Umbilical cord (tissue), 2 donors: ENCODE data around the gene ITIH5. TPM values are rescaled to one million over a fixed set of nuclear protein-coding genes. Genes with fewer than 3 reads are reported as not detected.

Source experiments
- DNase-seq: peaks from one replicate; pipeline ENCODE4 v3.0.0-alpha.2; 2015; ENCODE audit warnings: low spot score
- total RNA-seq: library from RNA; depleted of rRNA; stranded (reverse); fragments of >200 nt; gene quantifications from one replicate; pipeline ENCODE4 v1.2.3, GENCODE V29; 2014; ENCODE audit warnings: low replicate concordance; ENCODE audit not compliant: insufficient read depth

ITIH5 gene
- total RNA-seq, 1 donor from 2014 or later, result 72.5 TPM

DNA sequence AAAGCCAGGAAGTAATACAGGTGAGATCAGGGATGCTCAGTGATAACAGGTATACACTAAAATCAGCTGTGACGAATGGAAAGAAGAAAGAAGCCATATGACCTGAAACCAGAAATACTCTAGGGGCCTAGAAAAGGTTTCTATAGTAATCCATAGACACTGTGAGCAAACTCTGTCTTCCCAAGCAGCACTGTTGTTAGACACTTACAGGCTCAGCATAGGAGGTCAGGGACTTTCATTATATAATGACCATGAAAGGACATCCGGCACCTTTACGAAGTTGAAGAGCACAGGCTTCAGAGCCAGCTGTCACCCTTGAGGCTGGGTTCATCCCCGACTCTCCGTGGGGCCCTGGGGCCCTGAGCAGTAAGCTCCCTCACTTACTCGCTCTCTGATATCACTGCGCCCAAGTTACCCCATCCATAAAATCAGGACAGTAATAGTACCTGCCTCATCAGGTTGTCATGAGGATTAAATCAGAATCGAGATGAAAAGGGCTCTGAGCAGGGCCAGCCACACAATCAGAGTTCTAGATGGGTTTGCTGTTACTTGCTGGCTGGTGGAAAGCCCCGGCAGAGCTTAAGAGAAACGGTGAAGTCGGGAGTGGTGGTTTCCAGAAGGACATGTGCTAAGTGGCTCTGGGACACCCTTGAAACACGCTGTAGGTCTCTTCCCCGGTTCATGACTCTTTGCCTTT, 79.5 kb downstream of the ITIH5 start:
- DNase-seq, result no peak

DNA sequence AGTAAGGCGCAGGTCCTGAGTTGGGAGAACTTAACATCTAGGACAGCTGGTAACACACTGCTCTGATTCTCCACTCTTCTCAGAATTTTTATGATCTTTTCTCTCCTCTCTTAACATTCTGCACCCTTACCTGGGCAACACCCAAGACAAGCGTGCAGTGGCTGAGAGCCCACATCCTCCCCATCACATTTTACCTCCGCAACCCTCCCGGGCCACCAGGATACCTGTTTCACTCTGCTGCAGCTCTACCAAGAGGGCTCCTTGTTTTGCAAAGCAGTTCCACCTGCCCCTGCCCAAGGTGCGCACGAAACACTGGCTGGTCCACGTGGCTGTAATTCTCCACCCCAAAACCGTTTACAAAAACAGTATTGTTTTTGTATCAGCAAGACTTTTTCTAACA, 81.5 kb downstream of the ITIH5 start:
- DNase-seq, result no peak

DNA sequence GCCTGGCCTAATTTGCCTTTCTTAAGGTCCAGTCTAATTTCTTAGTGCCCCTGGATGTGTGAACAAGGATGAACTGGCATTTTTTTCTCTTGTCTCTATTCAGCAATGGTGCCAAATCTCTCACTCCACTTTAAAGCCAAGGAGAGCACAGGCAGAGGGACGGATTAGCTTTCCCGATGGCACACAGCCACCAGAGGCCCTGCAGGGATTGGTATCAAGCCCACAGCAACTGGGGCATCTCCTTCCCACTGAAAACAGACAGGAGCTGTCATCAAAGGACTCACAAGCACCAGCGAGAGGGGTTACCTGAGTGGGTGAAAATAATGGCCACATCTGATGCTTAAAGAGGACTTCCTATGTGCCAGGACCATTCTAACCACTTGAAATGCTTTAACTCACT, 83.1 kb downstream of the ITIH5 start:
- DNase-seq, result no peak

DNA sequence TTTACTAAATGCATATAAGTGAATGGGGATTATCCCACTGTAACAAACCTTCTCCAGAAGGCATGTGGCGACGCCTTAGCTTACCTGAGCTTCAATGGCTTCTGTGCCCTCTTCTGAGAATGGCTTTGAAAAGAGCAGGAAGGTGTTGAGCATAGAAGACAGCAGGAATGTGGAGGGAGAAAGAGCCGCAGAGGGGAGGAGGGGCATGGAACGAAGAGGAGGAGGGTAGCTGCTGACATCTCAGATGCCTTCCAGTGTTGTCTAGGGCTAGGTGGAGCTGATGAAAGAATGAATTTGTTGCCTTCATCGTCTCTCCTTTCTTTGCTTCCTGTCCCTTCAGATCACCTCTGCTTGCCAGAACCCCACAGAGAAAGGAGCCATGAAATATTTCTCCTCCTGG, 86.2 kb downstream of the ITIH5 start:
- no peak for DNase-seq

DNA sequence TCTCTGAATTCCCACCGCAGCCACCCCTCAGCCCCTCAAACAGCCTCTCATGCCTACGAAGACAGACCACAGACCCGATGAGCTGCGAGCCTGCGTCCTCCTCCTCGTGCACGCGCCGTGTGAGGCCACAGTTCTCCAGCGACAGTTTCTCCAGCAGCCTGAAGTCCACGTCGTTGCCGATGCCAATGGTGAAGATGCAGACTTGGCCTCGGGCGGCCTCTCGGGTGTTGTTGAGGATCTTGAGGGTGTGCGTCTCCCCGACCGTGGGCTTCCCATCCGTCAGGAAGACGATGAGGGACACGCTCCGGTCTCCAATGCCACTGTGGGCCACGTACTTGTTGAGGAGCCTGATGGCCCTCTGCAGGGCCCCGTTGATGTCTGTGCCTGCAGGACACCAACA, 87.1 kb downstream of the ITIH5 start:
- no peak for DNase-seq

DNA sequence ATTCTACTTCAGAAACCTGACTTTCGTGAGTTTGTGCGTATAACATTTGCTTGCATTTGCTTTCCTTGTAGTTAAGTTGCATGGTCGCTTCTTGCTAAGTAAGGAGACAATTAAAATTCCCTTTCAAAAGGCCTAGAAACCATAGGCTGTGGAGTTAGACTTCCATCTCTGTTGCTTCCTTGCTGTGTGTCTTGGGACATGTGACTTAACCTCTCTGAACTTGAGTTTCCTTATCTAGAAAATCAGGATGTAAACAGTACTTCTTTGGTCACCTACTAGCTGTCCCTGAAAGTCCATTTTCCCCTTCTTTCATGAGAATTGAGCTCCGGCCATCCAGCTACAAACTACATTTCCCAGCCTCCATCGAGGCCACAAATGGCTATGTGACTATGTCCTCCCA, 89.2 kb downstream of the ITIH5 start:
- DNase-seq, result no peak

DNA sequence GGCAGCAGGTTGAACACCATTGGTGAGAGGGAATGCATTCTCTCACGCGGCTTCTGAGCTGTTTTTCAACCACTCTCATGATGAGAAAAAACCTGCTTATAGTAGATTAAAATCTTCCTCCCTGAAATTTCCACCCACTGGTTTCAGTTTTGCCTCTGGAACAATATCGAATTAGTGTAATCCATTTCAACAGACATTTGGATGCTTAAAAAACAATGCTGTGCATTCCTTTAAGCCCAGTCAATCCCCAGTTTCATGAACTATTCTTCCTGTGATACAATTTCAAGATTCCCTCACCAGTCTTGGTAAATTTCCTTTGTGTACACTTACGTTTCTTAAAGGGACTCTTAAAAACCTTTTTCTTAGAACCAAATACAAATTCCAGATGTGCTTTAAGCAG, 89.6 kb downstream of the ITIH5 start:
- DNase-seq, result no peak

DNA sequence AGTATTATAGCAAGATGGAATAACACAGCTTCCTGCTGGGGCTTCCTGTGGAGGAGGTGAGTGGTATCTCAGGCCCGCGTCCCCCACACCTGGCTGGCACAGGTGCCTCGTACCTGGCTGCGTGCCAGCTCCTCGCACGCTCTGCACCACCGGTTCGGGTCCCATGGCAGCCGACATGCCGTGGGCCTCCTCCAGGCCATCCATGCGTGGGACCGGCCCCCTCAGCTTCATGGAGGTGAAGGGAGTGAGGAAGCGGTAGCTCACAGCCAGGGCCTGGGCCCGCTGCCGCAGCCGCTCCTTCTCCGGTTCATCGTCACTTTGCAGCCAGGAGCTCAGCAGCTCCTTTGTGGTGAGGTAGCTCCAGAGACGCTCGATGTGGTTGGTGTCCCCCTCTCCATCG, 90.4 kb downstream of the ITIH5 start:
- no peak for DNase-seq

DNA sequence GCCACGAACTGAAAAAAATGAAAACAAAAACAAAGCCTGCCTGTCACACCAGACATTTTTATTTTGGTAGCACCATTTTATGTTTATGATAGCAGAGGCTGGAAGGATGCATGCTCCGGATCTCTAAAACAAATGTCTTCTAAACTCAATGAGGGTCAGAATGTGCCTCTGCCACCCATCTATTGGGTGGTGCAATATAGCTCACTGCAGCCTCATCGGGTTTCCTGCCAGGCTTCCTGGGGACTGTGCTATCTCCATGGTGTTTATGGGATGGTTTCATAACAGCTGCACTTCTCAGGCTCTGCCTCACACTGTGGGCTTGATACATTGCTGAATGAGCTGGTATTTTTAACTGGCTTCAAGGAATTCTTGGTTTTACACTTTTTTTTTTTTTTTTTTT, 94.4 kb downstream of the ITIH5 start:
- peak; percentile 82 for DNase-seq

DNA sequence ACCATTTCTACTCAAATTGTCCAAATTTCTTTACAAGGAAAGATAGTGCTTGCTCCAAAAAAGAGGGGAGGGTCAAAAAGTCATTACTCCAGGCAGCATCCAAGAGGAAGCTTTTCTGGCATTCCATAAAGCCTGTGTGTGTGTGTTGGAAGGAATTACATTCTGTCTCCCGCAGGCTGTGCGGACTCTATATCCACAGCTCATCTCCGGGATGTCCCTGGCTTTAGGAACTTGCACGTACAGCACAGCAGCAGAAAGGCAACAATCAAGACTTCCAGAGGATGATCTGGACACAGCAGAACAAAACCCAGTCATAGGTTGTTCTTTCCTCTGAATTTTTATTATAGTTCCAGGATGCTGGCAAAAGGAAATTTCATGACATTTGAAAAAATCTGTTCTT, 94.8 kb downstream of the ITIH5 start:
- DNase-seq, result peak; percentile 93

DNA sequence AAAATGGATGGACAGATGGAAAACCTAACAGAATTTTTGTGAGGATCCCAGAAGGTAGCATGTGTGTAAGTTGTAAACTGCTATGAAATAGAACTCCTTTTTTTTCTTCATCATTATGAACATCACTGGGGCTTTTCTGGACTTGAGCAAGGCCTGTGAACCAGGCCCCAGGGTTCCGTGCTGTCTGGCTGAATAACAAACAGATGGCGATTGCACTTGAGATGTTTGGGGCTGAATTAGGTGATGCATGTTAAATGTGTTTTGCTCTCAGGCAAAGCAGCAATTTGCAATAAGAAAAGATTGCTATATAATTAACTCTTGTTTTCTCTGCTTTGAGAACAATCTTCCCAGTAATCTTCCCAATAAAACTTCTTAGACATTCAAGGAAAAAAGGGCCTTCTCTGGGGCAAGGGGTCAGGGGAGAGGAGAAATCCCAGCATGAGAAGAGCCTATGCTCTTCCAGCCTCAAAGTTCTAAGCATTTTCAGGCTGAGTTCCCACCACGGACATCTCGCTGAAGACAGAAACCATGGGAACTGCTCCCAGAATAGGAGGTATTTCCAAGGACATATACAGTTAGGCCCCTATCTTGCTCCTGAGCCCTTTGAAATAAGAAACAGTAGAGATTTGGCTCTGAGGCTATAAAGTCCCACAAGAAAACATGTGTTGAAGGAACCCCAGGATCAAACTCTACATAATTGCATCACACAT, 98.7 kb downstream of the ITIH5 start:
- DNase-seq, result peak; percentile 59

DNA sequence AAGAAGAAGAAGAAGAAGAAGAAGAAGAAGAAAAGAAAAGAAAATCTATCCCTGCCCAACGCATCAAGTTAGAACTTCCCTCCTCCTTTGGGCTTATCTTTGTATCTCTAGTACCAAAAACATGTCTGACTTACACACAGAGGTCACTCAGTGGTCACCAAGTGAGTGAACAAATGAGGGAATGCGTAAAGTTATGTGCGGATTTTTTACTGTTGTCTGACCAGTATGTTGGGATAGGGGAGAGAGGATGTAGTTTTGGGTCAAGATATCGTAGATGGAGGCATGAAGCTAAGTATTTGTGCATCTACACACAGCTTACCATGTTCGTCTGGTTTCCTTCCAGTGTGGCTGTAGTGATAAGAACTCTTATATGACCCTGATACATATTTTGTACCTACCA, 99.9 kb downstream of the ITIH5 start:
- DNase-seq, result no peak

DNA sequence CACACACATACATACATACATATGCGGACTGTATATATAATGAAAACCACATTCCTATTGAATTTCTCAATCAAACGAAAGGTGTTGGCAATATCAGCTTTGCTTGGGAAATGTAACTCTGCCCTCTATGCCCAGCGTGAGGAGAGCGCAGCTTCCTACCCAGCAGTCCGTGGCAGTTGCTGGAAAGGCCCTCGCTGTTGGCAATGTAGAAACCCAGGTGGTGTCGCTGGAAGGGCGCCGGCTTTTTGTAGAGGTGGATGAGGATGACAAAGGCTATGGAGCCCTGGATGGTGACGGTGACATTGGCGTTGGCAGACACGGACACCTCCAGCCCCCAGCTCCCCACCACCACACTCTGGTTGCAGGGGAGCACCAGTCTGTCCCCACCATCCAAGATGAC, 100.9 kb downstream of the ITIH5 start:
- no peak for DNase-seq

DNA sequence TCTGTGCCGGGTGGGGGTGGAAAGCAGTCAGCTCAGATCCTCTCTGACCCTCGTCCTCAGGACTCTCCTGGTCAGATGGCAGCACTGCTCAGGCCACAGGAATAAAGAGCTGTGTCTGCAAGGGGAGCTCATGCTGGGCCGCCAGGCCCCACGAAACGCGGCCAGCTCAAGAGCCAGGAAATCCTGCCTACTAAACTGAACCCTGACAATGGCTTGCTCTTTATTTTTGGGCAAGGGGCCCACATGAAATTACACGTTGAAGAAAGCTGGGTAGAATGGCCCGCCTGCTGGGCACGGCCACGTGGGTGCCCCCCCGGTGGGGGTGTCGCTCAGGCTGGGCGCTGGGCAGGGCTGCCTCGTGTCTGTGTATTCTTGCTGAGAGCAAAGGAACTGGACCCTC, 103.0 kb downstream of the ITIH5 start:
- DNase-seq, result no peak

DNA sequence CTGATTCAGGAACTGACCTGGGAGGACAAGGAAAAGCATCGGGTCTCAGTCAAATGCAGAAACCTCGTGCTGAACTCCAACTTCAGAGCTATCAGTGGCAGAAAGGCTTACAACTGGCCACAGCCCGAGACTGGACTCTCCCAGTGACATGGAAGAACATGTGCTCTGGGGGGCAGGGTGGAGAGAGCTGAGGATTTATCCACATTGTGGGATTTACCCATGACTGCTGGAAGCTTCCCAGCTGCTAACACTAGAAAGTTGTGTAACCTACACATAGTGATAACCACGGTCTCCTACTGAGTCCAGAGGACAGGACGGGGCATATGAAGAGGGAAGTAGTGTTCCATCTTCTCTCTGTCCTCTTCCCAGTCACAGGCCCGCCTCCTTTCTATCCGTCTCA, 103.4 kb downstream of the ITIH5 start:
- peak; percentile 97 for DNase-seq

DNA sequence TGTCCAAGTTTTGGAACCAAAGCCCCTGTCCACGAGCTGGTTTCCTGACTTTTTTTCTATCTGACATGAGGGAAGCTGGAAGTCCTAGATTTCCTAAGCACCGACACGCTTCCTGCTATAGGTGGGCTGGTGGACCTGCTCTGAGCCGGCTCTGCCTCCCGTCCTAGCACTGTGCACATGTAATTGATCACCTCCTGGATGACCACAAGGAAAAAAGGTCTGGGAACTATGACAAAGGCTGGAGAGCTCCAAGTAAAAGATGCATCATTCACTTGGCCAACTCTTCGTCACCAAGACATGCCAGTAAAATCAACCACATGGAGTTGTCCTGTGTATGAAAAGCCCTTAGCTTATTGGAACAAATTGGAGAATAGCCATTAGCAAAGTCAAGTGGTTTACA, 104.8 kb downstream of the ITIH5 start:
- DNase-seq, result no peak

DNA sequence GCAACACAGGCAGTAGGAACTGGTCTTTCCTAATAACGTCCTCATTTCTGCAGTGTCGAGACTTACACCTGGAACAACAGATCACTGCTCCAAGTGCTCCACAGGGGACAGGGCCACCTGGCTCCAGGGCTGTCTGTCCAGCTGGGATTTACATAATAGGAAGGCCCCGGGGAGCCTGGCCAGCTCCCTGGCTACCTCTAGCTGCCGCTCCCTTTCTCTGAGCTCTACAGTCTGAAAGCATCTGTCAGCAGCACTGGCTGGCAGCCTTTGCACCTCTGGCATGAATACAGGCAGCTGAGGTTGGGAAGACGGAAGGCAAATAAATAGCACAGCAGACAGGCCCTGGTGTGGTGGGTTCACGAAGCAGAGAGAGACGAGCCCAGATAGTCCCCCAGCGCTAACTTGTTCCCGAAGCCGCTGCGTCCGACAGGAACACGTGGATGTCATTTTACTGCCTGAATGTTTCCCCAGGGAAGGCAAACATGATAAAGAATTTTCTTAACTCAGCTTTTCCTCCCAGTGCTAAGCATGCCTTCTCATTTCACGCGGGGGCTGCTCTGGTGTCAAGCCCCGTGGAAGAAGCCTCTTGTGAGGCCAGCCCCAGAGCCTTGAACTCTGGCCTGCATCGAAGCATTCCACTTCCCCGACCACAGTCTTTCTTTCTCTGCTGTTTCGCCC, 105.4 kb downstream of the ITIH5 start:
- DNase-seq, result peak; percentile 80

DNA sequence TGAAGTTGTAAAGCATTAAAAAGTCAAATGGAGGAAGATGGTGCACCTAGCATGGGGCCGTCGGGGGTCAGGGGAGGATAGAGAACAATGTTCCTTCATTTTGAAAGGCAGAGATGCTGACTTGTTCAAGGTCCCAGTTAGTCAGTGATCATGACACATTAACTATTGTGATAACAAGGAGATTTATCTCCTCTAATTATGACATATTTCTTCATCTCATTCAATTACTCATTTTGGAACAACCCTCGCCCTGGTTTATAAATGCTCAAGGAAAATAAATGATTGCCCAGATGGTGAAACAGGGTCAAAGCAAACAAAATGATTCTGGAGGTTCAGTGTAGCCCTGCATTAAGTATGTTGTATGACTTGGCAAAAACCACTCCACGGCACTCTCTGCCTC, 106.2 kb downstream of the ITIH5 start:
- no peak for DNase-seq

DNA sequence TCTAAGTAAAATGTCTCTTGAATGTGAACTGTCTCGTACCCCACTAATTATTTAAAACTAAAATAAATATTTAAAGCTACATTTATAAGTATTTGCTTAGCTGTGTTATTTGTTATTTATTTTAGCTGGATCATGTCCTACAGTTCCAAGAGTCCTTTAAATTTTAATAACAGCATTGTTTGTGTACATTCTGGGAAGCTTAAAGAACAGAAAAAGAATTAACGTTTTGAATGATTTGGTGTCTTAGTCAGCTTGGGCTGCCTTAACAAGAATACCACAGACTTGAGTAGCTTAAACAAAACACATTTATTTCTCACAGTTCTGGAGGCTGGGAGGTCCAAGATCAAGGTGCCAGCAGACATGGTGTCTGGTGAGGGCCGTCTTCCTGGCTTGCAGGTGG, 107.4 kb downstream of the ITIH5 start:
- no peak for DNase-seq

DNA sequence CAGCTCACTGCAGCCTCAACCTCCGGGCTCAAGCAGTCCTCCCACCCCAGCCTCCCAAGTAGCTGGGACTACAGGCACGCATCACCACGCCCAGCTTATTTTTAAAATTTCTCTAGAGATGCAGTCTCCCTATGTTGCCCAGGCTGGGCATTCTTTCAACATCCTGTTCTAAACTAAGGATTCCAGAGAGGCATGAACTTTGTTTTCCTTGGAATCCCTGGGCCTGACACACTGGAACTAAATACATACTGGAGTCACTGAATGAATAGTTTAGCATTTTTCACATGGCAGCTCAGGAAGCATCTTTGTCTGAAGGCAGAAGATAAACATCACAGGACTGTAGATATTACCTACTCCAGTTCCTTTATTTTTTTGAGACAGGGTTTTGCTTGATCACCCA, 108.7 kb downstream of the ITIH5 start:
- no peak for DNase-seq

DNA sequence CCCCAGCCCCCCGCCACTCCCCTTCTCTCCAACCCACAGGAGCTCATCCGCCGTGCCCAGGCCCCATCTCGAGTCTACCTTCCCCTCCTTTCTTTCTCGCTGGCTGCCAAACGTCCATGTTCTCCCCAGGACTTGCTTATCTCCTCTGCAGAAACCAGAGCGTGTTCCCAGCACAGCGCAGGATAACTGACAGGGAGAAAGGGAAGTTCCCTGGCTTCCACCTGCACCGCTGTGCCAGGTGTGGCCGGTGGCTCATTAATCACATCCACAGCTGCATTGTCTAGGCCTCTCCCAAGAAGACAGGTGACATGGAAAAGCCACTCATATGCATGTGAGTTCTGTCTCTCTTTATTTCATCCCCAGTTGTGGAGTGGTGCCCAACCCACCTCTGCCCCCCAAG, 113.2 kb downstream of the ITIH5 start:
- DNase-seq, result no peak

DNA sequence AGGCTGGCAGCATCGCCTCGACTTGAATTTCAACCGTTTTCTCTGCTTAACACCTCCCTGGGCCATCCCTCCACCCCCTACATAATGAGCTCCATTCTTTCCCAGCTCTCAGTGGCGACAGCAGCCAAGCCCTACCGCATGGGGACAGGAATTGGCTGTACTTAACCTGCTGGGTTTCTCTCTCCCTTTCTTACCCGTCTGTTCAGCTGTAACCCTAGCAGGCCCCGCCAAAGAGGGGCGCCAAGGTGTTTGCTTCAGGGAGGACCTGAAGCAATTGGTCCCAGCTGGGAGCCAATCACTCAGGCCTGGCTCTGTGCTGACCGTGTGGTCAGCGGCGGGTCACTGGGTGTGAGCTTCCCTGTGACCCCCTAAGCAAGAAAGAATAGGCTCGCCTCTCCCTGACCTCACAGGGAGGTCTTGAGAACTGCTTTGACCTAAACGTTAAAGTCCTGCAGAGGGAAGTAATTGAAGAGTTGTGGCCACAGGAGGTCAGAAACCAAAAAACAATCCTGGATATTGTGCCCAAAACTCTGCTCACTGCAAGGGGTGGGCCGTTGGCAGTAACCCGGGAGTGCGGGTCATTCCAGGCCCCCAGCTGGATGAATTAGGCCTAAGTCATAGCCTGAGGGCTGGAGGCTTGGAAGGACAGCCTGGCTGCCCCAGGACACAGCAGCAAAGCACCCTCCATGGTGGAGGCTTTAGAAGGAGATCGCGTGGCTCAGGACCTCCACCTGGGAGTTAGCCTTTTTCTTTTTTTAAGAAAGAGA, 114.6 kb downstream of the ITIH5 start:
- no peak for DNase-seq
